NK-92 treated with Interleukin-12 subunit alpha and Interleukin-12 subunit beta, amount 100 ng/mL, for 24 hours (cell line): Measurements from ENCODE around the gene DOK5.
"Not testable (repeated sequence)": the region's sequence is repeated elsewhere in the genome, so short reads cannot be mapped to it uniquely, and the experiment has no call there.

Source experiments
- DNase-seq: peaks from one replicate; lab custom pipeline; 2025; lab: John Stamatoyannopoulos, UW

The DOK5 gene

GRCh38 chr20:54470697-54471096, 4.7 kb upstream of the DOK5 start:
- DNase-seq = no peak

DNA sequence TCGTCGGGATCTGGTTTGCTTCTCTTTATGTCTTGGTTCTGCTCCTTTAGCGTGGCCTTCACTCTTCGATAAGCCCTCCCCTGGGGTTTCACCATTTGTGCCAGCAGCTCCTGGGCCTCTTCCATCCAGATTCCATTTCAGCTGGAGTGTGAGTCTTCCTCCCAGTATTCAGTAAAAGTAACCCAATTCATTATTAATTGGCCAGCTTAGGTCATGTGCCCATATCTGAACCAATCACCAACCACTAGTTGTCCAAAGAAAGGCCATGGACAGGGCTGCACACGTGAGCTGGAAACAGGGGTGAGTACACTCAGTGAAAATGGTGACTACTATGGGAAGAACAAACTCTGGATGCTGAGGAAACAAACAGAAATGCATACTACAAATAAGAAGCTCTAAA, 2.8 kb upstream of the DOK5 start:
- DNase-seq = no peak

DNA sequence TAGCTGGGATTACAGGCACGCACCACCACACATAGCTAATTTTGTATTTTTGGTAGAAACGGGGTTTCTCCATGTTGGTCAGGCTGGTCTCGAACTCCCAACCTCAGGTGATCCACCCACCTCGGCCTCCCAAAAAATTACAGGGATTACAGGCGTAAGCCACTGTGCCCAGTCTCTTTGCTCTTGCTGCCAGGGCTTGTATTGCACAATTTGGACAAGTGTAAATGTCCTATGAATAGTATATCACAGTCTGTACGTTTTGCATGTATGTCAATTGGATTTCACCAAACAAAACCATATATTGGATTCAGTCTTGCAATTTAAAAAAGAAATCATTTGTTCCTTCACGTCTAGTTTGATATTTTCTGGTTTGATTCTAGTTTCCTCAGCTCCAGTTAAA, 2.1 kb upstream of the DOK5 start:
- no peak for DNase-seq

DNA sequence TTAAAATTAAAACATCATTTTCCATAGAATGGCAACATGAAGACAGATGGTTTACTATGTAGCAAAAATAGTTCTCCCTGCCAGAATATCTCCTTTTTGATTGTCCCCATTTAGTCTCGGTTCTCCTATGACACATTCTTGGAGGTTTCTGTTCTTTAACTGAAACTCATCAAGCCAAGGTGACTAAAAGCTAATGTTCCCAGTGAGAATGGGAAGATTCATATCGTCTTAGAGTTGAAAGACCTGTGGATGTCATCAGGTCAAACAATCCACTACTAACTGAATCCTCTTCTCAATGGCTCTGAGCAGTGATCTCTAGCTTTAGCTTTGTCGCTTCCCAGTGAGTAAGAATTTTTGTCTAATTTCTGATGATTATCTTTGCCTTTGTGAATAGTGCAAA, 1.3 kb upstream of the DOK5 start:
- DNase-seq = no peak

DNA sequence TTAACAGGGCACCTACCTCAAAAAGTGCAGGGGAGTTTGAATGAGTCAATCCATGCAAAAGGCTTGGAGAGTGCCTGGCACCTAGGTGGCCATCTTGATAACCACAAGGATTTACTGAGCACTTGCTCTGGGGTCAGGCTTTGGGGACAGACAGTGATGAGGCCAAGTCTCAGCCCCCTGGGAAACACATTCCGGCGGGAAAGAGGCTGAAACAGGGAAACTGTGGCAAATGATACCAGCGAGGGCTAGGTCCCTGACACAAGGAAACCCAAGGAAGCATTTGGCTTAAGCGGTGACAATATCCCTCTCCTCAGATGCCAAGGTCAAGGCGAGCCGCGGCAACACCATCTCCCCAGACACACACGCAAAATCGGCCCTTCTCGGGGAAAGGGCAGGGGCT, 527 bp upstream of the DOK5 start:
- no peak for DNase-seq

DNA sequence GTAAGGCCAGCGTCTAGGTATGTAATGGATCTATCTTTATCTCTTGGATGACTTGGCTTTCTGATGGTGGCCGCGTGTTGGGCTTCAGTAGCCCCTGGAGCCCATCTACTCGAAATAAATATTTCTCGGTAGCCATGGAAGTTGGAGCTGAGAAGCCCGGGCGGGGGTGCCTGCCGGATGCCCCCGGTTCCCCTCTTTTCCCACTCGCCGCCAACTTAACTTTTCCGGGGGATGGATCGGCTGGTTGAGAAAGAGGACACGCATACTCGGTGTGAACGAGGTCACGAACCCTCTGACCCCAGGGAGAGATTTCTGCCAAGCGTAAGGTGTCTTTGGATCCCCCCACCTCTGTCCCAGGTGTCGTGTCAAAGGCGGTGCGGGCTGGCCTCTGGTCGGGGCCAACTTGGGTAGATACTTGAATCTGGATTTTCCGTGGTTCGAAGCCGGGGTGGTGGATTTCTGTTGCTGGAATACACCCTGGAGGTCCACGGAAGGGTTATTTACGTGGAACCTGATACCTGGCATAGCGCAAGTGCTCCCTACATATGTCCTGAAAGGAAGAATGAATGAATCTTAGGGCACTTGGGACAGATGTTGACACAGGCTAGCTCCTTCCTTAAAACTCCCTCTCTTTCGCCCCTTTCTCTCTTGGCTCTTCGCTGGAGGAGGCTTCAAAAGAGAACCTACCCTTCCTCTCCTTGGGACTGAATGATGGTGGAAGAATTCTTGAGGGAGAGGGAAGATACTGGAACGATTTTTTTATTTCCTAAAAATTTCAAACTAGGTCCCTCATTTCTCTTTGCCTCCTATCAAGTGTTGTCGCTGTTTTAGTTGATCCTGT, 996 bp downstream of the DOK5 start:
- DNase-seq = no peak

GRCh38 chr20:54477191-54477955, 2.0 kb downstream of the DOK5 start:
- no peak for DNase-seq

DNA sequence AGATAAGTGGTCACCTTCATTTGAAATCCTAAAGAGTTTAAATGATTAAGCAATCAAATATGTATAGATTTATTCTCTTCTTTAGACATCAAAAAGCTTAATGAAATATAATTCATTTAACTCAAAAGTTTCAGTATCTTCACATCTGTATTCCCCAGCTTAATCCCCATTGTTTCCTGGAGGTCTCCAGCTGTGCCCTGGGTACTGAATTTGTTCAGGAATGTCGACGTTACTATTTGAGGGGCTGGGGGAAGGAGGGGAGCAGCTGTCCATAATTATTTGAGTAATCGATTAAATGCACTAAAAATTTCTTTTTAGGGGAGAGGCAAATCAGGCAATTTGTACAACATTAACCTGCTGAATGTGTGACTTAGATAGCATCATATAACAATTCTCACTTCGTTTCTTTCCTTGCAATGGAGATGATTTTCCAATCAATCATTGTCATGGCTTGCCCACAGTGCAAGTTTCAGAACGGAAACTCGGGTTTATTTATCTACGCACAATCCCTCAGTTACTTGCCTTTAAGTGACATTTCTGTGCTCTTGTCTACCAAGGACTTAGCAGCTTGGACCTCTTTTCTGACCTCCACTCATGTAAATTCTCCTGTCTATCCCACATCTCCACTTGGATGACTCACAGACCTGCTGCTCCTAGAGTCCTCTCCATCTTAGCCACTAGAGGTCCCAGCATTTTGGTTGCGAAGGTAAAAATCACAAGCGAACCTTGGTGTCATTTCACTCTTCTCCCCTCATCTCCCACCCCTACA, 3.9 kb downstream of the DOK5 start:
- no peak for DNase-seq

DNA sequence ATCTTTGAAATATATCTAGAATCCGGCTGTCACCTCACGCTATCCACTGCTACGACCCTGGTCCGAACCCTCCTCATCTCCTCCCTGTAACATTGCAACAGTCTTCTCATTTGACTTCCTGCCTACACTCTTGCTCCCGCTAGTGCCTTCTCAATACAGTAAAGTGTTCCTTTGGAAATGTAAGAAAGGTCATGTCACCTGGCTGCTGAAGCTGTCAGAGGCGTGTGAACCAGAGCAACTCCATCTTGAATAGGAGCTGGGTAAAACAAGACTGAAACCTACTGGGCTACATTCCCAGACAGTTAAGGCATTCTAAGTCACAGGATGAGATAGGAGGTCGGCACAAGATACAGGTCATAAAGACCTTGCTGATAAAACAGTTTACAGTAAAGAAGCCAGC, 4.5 kb downstream of the DOK5 start:
- DNase-seq = not testable (repeated sequence)

- no peak for DNase-seq
These were observed 6.0 kb downstream of the DOK5 start for GRCh38 chr20:54481442-54481841.

DNA sequence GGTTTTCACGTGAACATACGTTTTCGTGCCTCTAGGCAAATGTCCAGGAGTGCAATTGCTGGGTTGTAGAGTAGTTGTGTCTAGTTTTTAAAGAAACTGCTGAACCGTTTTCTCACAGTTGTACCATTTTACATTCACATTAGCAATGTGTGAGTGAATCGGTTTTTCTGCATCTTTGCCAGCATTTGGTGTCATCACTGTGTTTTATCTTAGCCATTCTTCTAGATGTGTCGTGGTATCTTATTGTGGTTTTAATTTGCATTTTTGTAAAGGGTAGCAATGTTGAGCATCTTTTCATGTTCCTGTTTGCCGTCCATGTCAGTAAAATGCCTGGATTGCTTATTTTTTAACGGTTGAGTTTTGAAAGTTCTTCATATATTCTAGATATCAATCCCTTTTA, 10.2 kb downstream of the DOK5 start:
- DNase-seq = no peak

DNA sequence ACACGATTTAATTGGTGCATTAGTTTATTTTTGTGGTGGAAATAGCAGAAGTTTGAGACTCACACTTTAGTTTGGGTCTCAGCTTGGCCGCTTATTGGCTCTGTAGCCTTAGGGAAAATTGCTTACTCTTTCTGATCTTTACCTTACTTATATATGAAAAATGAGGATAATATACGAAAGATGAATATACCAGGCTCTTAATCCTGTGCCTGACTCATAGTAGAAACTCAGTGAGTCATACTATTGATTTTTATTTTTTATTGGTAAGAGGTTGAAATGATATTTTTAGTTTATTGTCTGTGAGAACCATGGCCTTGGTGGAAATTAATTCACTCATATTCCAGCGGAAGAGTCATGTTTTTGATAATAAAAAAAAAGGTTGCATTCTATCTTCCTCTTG, 11.2 kb downstream of the DOK5 start:
- DNase-seq = no peak

DNA sequence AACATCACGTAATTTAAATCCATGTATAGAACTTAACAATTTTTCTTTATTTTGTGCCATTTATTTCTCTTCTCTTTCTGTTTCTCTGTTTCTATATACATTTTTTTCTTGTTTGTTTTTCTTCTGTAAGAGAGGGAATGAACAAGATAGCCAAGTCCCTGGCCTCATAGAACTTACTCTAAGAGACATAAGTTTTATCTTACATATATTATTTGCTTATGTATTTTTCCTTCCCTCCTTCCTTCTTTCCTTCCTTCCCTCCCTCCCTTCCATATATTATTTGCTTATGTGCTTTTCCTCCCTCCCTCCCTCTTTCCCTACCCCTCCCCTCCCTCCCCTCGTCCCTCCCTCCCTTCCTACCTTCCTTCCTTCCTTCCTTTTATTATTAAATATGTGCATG, 13.0 kb downstream of the DOK5 start:
- no peak for DNase-seq

- DNase-seq = no peak
These were observed 16.1 kb downstream of the DOK5 start for GRCh38 chr20:54491506-54491905.

DNA sequence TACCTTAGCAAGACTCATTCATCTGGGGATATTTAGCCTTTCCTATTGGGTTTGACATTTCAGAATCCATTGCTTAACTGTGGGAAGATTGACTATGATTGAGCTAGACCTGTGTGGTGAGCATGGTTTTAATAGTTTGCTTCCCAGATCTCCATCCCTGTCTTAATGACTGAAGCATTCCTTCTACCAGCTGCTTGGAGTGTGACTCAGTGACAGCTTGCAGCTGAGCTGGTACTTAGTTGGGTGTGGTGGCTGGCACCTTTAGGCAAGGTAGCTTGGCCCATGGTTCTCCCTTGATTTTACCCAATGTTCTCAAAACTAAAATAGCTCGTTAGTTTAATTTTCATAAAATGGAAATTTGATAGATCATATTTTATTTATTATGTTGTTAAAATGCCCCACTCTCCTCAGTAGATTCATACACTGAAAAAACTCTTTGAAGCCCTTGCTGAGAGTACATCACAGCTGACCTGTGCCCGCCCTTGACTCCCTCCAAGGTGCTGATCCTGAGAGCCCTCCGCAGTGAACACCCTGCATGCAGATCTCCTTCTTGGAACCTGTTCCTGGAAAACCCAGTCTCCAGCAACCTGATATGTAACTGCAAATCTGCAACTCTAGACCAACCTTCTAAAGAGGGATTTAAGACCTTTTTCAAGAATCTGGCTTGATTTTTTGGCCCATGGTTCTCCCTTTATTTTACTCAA, 19.1 kb downstream of the DOK5 start:
- DNase-seq = no peak

GRCh38 chr20:54497931-54498718, 22.7 kb downstream of the DOK5 start:
- DNase-seq = no peak

DNA sequence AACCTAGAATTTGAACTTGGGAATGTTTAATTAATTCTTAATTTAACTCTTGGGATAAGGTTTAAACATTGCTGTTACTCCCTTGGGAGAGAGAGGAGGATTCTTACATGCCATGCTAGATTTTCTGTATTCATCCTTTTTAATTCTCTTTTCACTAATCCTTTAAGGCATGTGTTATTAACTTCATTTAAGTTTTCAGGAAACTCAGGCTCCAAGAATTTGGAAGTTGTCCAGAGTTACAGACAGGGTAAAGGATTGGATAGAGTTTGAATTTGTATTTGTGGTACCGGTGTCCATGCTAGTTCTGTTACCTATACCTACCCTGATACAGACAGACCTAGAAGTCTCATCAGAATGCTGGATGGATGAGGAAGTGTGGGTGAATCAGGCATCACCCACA, 23.7 kb downstream of the DOK5 start:
- no peak for DNase-seq

DNA sequence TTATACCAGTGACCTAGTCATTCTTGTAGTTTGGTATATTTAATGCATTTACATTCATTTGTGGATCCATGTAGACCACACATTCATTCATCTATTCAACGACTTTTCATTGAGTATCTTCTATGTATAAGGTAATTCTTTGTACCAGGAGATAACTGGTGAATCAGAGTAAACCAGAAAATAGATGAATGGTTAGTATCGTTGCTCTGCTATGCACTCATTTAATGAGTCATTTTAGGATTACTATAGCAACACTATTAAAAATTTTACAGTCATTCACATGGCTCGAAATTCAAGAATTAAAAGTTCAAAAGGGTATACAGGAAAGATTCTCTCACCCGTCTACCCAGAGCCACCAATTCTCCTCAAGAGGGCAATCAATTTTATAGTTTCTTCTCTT, 26.8 kb downstream of the DOK5 start:
- DNase-seq = no peak

- DNase-seq = no peak
These were observed 31.2 kb downstream of the DOK5 start for GRCh38 chr20:54506643-54507042.

GRCh38 chr20:54510541-54511129, 35.2 kb downstream of the DOK5 start:
- no peak for DNase-seq

DNA sequence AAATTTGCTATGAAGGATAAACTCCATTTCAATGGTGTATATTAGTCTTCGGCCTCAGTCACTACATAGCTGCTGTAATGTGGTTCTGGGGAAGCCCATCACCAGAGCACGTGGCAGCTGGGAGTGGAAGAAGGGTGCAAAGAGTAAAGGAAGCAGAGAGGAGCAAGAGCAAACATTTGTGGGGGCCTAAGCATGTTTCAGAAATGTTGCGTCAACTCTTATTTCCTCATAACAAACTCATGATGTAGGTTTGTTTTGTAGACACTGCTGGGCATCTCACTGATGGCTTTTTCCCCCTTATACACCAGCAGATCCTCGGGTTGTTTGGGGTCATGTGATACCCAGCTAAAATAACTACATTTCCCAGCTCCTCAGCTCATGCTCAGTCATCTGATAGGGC, 37.3 kb downstream of the DOK5 start:
- DNase-seq = no peak
